MM.1S (cell line): ENCODE measurements around the gene SNX2.

Source experiments
- DNase-seq: peaks from one replicate; pipeline ENCODE4 v3.0.0-alpha.2; 2015
- H2AFZ ChIP-seq: fragments of 300-600 bp; sonication (generic); 2 replicates; pipeline ENCODE4 v1.6.0; 2016; ENCODE audit warnings: antibody characterized with exemption, low read length
- H3F3A ChIP-seq: fragments of 300-600 bp; sonication (generic); 2 replicates; pipeline ENCODE4 v1.6.1; 2016; ENCODE audit warnings: mild to moderate bottlenecking, antibody characterized with exemption, low read length, moderate library complexity, mixed read lengths; ENCODE audit not compliant: insufficient read depth
- H3K27ac ChIP-seq: fragments of 300-600 bp; sonication (generic); 2 replicates; pipeline ENCODE4 v1.5.1; 2016; ENCODE audit warnings: mild to moderate bottlenecking, low read length
- H3K27me3 ChIP-seq: fragments of 300-600 bp; sonication (generic); replicated peaks from 2 replicates; pipeline ENCODE4 v1.6.0; 2016; ENCODE audit warnings: low read length; ENCODE audit not compliant: insufficient read depth
- H3K36me3 ChIP-seq: fragments of 300-600 bp; sonication (generic); replicated peaks from 2 replicates; pipeline ENCODE4 v1.6.1; 2016; ENCODE audit warnings: mild to moderate bottlenecking, low read length, mixed read lengths; ENCODE audit not compliant: insufficient read depth
- H3K4me1 ChIP-seq: fragments of 300-600 bp; sonication (generic); 2 replicates; pipeline ENCODE4 v1.6.1; 2016; ENCODE audit warnings: low read length, mixed read lengths
- H3K4me2 ChIP-seq: fragments of 300-600 bp; sonication (generic); 2 replicates; pipeline ENCODE4 v1.6.0; 2016; ENCODE audit warnings: low read depth, low read length
- H3K4me3 ChIP-seq: fragments of 300-600 bp; sonication (generic); 2 replicates; pipeline ENCODE4 v1.5.1; 2016; ENCODE audit warnings: low read length, mixed read lengths
- H3K79me2 ChIP-seq: fragments of 300-600 bp; sonication (generic); 2 replicates; pipeline ENCODE4 v1.6.1; 2016; ENCODE audit warnings: mixed run types, low read length, mixed read lengths
- H3K9ac ChIP-seq: fragments of 300-600 bp; sonication (generic); 2 replicates; pipeline ENCODE4 v1.6.1; 2016; ENCODE audit warnings: low read length, mixed read lengths
- H3K9me2 ChIP-seq: fragments of 300-600 bp; sonication (generic); replicated peaks from 2 replicates; pipeline ENCODE4 v1.6.1; 2016; ENCODE audit warnings: mild to moderate bottlenecking, low read length, mixed read lengths; ENCODE audit not compliant: insufficient read depth
- H3K9me3 ChIP-seq: fragments of 300-600 bp; sonication (generic); replicated peaks from 2 replicates; pipeline ENCODE4 v1.6.1; 2016; ENCODE audit warnings: mild to moderate bottlenecking, low read length, mixed read lengths; ENCODE audit not compliant: insufficient read depth
- H4K20me1 ChIP-seq: fragments of 300-600 bp; sonication (generic); 2 replicates; pipeline ENCODE4 v1.6.1; 2016; ENCODE audit warnings: mild to moderate bottlenecking, low read length, moderate library complexity, mixed read lengths; ENCODE audit not compliant: insufficient read depth
- EZH2 ChIP-seq: fragments of 300-600 bp; sonication (generic); optimal IDR thresholded peaks from 2 replicates; pipeline ENCODE3; 2017; ENCODE audit warnings: low read depth, mild to moderate bottlenecking, antibody characterized with exemption, low read length, mixed read lengths
- EZH2phosphoT487 ChIP-seq: fragments of 300-600 bp; sonication (generic); IDR thresholded peaks from 2 replicates; pipeline ENCODE4 v1.6.1; 2018; ENCODE audit warnings: antibody characterized with exemption, low read length
- TF ChIP-seq, protein P1 (sequence below): fragments of 300-600 bp; sonication (generic); IDR thresholded peaks from 2 replicates; pipeline ENCODE4 v1.5.1; 2016; ENCODE audit warnings: antibody characterized with exemption, low read length, mixed read lengths

The SNX2 gene

DNA sequence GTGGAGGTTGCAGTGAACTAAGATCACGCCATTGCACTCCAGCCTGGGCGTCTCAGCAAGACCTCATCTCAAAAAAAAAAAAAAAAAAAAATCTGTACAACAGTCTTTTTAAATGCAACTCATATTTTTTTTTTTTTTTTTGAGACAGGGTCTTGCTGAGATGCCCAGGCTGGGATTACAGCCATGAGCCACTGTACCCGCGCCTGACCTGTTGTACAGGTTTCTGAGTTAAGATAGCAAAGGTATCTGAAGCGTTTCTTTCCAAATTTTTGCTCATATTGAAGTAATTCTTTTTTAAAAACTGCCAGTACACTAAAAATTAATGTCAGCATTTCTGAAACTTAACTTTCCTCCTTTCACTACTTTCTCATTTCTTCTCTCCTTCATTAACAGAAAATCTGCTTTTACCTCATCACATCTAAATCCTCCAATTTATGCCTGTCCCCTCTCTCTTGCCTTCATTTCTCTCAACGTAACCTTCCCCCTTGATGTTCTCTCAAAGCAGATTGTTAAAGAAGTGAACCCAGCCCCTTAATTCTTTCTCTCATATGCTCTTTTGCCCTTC is 67.2 kb downstream of the SNX2 start:
- Histone ChIP-seq H3K9me3 (no peaks in the 10 kb centered on the region), H3K4me2 (no peak overlapping the region)
- no peak for DNase-seq

GRCh38 chr5:122844136-122844909 is 69.4 kb downstream of the SNX2 start:
- TF ChIP-seq EZH2phosphoT487 (no peak), EZH2 (no peak)
- TF ChIP-seq, protein P1, sequence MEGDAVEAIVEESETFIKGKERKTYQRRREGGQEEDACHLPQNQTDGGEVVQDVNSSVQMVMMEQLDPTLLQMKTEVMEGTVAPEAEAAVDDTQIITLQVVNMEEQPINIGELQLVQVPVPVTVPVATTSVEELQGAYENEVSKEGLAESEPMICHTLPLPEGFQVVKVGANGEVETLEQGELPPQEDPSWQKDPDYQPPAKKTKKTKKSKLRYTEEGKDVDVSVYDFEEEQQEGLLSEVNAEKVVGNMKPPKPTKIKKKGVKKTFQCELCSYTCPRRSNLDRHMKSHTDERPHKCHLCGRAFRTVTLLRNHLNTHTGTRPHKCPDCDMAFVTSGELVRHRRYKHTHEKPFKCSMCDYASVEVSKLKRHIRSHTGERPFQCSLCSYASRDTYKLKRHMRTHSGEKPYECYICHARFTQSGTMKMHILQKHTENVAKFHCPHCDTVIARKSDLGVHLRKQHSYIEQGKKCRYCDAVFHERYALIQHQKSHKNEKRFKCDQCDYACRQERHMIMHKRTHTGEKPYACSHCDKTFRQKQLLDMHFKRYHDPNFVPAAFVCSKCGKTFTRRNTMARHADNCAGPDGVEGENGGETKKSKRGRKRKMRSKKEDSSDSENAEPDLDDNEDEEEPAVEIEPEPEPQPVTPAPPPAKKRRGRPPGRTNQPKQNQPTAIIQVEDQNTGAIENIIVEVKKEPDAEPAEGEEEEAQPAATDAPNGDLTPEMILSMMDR, result no peak
- Histone ChIP-seq H4K20me1 (no peaks in the 10 kb centered on the region), H3K4me3 (peak overlapping the region; percentile 85), H2AFZ (peak overlapping the region; percentile 84), H3K27ac (peak overlapping the region; percentile 66), H3K36me3 (no peaks in the 10 kb centered on the region), H3K27me3 (no peaks in the 10 kb centered on the region), H3F3A (peaks cover 25% of the 10 kb centered on the region), H3K79me2 (no peaks in the 10 kb centered on the region), H3K9me2 (no peaks in the 10 kb centered on the region), H3K9ac (peak overlapping the region; percentile 75), H3K9me3 (no peaks in the 10 kb centered on the region), H3K4me2 (peak overlapping the region; percentile 91), H3K4me1 (peaks cover 19% of the 10 kb centered on the region)
- DNase-seq, result peak; percentile 30

More for the DNA sequence above, 67.2 kb downstream of the SNX2 start:
- Histone ChIP-seq H3K36me3 (no peaks in the 10 kb centered on the region), H3K9ac (no peak overlapping the region), H3K4me1 (peaks cover 19% of the 10 kb centered on the region), H3K9me2 (no peaks in the 10 kb centered on the region), H2AFZ (no peak overlapping the region), H3K27me3 (no peaks in the 10 kb centered on the region), H4K20me1 (no peaks in the 10 kb centered on the region), H3K79me2 (no peaks in the 10 kb centered on the region), H3F3A (peaks cover 25% of the 10 kb centered on the region), H3K27ac (no peak overlapping the region), H3K4me3 (no peak overlapping the region)
- TF ChIP-seq, protein P1, result no peak
- TF ChIP-seq EZH2 (no peak), EZH2phosphoT487 (no peak)

GRCh38 chr5:122844910-122845228 is 70.0 kb downstream of the SNX2 start:
- no peaks in the 10 kb centered on the region for H3K79me2 ChIP-seq
- peak overlapping the region; percentile 84 for H2AFZ ChIP-seq
- peak overlapping the region; percentile 66 for H3K27ac ChIP-seq

More at GRCh38 chr5:122844910-122845228, 70.0 kb downstream of the SNX2 start:
- peak overlapping the region; percentile 85 for H3K4me3 ChIP-seq
- H3K4me1 ChIP-seq, result peaks cover 18% of the 10 kb centered on the region
- no peaks in the 10 kb centered on the region for H4K20me1 ChIP-seq
- H3K27me3 ChIP-seq, result no peaks in the 10 kb centered on the region
- H3K9ac ChIP-seq, result peak overlapping the region; percentile 75
- peak; percentile 72 for DNase-seq
- TF ChIP-seq, protein P1, result no peak
- TF ChIP-seq EZH2, result no peak
- TF ChIP-seq EZH2phosphoT487, result no peak
- H3F3A ChIP-seq, result peaks cover 25% of the 10 kb centered on the region
- H3K9me2 ChIP-seq, result no peaks in the 10 kb centered on the region
- no peaks in the 10 kb centered on the region for H3K9me3 ChIP-seq
- peak overlapping the region; percentile 91 for H3K4me2 ChIP-seq
- no peaks in the 10 kb centered on the region for H3K36me3 ChIP-seq
